ENCODE data around the gene MYL7. TPM values are rescaled to one million over a fixed set of nuclear protein-coding genes. Genes with fewer than 3 reads are reported as not detected.

The MYL7 gene
- total and polyA plus RNA-seq, 12 donors = 146 to 6,323 (median 1,764) TPM

- no peak for DNase-seq
- intact Hi-C loops (cut with DNase I) = loop anchor here in 1 of 10 donors (5.0 kb wide), 1 partner anchor 34 kb away; the partner anchor contains the start of gene POLM
Observed at GRCh38 chr7:44116087-44116788, 24.9 kb downstream of the MYL7 start.

GRCh38 chr7:44114586-44115310 lies 26.4 kb downstream of the MYL7 start:
- DNase-seq (peak; percentile 69 to 79), ATAC-seq (peak; percentile 46 to 92 (median 80))
- WGBS, 2 donors = 69 to 71% methylated on average over 12 of the region's 12 CpGs
- peaks cover 3 to 37% (median 11%) of the 10 kb centered on the region in 9 donors for H3K4me1 ChIP-seq
- H3K27ac ChIP-seq = peak overlapping the region in 6 of 10 donors; percentile 19 to 76 (median 48)
- H3K9me3 ChIP-seq = no peaks in the 10 kb centered on the region
- no peaks in the 10 kb centered on the region for H3K27me3 ChIP-seq
- intact Hi-C loops (cut with DNase I) = loop anchor here in 1 of 10 donors (5.0 kb wide), 1 partner anchor 32 kb away; the partner anchor contains the start of gene POLM
- H3K4me3 ChIP-seq = no peak overlapping the region
- H3K36me3 ChIP-seq = peaks cover 0 to 87% (median 3%) of the 10 kb centered on the region in 9 donors
- no peak for TF ChIP-seq CTCF (IDR thresholded peaks at IDR 0.05)

More at GRCh38 chr7:44116087-44116788, 24.9 kb downstream of the MYL7 start:
- no peaks in the 10 kb centered on the region for H3K27me3 ChIP-seq
- peaks cover 4 to 46% (median 12%) of the 10 kb centered on the region in 9 donors for H3K4me1 ChIP-seq
- no peaks in the 10 kb centered on the region for H3K9me3 ChIP-seq
- TF ChIP-seq CTCF (IDR thresholded peaks at IDR 0.05) = no peak
- WGBS, 2 donors = 88 to 91% methylated on average over 17 of the region's 17 CpGs
- ATAC-seq = no peak
- H3K4me3 ChIP-seq = no peak overlapping the region
- H3K36me3 ChIP-seq = peaks cover 0 to 89% (median 0%) of the 10 kb centered on the region in 9 donors
- no peak overlapping the region for H3K27ac ChIP-seq

GRCh38 chr7:44113764-44114354 lies 27.3 kb downstream of the MYL7 start:
- peaks cover 0 to 86% (median 3%) of the 10 kb centered on the region in 9 donors for H3K36me3 ChIP-seq
- H3K27me3 ChIP-seq = no peaks in the 10 kb centered on the region
- ATAC-seq = no peak
- 90 to 93% methylated on average over 24 of the region's 24 CpGs for WGBS, 2 donors
- H3K4me1 ChIP-seq = peaks cover 0 to 29% (median 11%) of the 10 kb centered on the region in 9 donors
- no peak overlapping the region for H3K4me3 ChIP-seq
- H3K27ac ChIP-seq = peak overlapping the region in 6 of 10 donors; percentile 19 to 76 (median 48)
- TF ChIP-seq CTCF (IDR thresholded peaks at IDR 0.05) = no peak
- DNase-seq = no peak
- intact Hi-C loops (cut with DNase I) = no loop called here
- H3K9me3 ChIP-seq = no peaks in the 10 kb centered on the region

Data from heart right ventricle (tissue), 16 donors.